HG03457 (cell line): ENCODE results near the gene MCF2L2.
"Not testable (repeated sequence)": the region's sequence is repeated elsewhere in the genome, so short reads cannot be mapped to it uniquely, and the experiment has no call there.

ENCODE experiments used
- ATAC-seq: cut with Tn5 transposase; IDR thresholded peaks from one replicate; pipeline ENCODE4 v1.9.1; 2021; ENCODE audit warnings: moderate number of reproducible peaks; ENCODE audit not compliant: unreplicated experiment

MCF2L2 gene

GRCh38 chr3:183372911-183373310 lies 55.5 kb downstream of the MCF2L2 start:
- no peak for ATAC-seq

GRCh38 chr3:183371600-183371968 lies 56.8 kb downstream of the MCF2L2 start:
- ATAC-seq: not testable (repeated sequence)

DNA sequence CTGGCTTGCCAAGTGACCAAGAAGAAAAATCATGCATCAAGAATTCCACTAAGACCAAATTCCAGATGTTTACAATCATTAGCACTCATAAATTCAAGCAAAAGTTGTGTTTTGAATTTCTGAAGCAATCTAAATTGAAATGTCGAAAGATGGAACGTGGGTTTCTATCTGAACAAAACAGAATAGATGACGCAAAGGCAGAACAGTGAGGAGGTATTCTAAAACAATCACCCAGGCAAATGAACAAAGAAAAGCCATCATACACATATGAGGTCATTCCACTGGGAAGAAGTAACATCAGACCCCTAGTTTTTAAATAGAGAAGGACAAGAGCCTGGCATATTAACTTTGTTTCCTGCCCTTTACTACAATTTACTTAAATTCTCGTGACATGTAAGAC lies 58.0 kb downstream of the MCF2L2 start:
- no peak for ATAC-seq

DNA sequence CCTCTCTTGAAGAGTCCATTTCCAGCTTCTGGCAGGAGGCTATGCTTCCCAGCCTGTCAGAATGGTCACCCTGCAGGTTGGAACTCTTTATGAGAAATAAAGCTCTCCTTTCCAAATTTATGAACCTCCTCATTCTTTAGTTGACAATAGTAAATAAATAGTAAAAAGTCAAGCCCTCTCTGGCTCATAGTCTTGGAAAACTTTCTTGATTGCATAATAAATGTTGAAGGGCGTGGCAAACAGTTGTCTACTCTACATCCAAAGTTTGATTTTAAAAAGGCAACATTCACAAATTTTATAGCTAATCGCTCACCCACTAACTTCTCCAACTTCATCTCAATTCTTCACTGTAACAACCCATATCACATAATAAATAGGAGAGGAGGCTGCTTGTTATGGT lies 58.8 kb downstream of the MCF2L2 start:
- ATAC-seq: no peak

- no peak for ATAC-seq
Measured at GRCh38 chr3:183369117-183369516, 59.3 kb downstream of the MCF2L2 start.

- no peak for ATAC-seq
Measured at GRCh38 chr3:183360971-183361624, 67.3 kb downstream of the MCF2L2 start.

DNA sequence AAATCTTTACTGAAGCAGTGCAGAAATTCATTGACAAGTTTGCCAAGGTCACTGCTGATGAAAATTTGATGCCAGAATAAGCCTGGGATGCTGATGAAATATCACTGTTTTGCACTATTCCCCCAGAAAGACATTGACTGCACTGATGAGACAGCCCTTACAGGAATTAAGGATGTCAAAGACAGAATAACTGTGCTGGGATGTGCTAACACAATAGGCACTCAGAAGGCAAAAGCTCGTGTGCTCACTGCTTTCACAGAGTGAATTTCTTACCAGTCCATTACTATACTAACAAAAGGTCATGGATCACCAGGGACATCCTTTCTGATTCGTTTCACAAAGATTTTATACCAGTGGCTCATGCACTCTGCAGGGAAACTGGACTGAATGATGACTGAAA lies 69.4 kb downstream of the MCF2L2 start:
- ATAC-seq: no peak

DNA sequence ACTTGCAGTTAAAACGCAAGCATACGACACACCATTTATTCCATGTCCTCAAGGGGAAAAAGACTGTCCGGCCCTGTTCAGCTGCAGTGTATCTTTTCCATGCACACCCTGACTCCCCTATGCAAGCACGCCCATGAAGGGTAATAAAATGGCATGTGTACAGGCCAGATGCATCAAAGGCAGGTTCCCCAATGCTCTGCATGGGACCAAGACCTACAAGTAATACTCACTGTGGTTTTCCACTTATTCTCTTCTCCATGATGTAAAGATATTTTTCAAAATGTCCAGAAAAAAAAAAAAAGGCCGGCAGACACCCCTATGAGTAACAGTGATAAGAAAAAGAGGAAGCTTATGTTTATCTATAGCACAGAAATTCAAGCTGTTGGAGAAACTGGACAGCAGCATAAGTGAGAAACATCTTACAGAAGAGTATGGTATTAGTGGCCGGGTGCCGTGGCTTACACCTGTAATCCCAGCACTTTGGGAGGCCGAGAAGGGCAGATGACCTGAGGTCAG lies 70.8 kb downstream of the MCF2L2 start:
- no peak for ATAC-seq

DNA sequence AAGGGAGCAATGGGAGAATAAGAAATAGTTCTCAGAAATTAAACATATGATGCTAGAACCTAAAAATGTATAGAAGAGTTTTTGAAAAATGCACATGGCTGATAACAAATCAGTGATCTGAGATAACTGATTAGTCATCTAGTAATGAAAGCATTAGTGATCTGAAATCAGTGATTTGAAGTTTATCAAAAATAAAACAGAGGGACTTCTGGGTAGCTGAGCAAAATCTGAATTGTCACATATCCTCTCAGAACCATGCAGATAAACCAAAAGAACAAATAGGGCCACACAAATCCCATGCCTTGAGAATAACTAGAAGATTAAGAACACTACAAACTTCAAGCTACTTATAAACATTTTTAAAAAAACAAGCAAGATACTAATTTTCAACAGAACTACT lies 71.5 kb downstream of the MCF2L2 start:
- no peak for ATAC-seq

DNA sequence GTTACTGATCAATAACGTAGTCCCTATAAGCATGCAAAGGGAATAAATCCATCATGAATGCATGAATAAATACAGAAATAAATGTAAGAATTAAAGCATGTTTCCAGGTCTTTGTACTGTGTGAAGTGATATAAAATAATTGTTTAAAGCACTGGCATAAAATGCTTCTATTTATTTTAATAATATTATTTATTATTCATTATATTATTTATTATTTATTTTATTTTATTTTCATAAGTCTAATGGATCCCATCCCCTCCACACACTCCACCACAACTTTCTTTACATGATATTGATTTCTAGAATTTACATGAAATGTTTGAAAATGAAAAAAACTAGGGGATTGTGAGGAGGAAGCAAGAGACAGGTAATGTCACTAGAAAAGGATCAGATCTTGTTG lies 73.5 kb downstream of the MCF2L2 start:
- no peak for ATAC-seq

GRCh38 chr3:183354325-183354831 lies 74.0 kb downstream of the MCF2L2 start:
- ATAC-seq: no peak

- ATAC-seq: no peak
Measured at GRCh38 chr3:183353421-183353820, 75.0 kb downstream of the MCF2L2 start.

DNA sequence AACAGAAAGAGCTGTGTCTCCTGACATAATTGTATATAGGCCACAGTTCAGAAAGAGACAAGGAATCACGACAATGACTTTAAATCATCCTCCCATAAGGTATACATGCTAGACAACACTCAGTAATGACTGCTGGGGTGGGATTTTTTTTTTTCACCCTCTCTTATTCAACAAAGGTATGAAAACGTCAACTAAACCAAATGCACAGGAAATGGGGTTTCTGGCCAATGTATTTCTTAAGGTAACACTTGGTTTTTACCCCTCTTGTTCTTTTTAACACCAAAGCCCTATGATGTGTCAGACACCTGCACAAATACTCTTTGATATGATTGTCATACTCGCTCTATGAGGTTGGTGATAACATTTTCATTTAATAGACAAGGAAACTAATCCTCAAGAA lies 78.3 kb downstream of the MCF2L2 start:
- no peak for ATAC-seq

- ATAC-seq: no peak
Measured at GRCh38 chr3:183349421-183350157, 78.8 kb downstream of the MCF2L2 start.

- no peak for ATAC-seq
Measured at GRCh38 chr3:183342824-183343223, 85.6 kb downstream of the MCF2L2 start.

DNA sequence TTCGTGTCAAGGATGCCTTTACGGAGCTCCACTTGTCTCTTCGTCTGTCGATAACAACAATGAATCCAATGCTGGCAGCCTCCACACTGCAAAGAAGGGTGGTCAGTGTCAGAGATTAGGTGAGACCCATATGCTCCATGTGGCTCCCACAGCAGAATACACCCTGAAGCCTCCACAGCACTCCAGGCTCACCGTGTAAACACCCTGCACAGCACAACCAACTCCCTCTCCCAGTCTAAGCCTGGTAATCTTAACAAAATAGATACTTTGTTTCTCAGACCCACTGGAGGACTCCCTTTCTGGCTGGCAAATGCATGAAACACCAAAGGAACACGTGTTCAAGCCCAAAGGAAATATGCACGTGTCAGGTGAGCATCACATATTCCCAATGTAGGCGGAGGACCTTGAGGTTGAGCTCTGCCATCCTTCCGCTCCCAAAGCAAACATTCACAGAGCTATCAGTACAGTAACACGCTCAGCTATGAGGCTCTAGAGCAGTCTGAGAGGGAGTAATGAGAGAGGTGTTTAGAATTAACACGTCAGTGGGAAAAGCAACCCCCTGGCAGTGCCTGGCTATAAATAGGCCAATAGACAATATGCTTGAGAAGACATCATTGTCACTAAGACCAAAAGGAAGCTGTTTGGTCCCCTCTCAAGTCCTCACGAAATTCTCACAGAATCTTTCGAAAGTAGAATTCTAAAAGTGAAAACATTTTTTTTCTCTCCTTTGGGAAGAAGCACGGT lies 86.7 kb downstream of the MCF2L2 start:
- ATAC-seq: no peak

- no peak for ATAC-seq
Measured at GRCh38 chr3:183340222-183340621, 88.2 kb downstream of the MCF2L2 start.

DNA sequence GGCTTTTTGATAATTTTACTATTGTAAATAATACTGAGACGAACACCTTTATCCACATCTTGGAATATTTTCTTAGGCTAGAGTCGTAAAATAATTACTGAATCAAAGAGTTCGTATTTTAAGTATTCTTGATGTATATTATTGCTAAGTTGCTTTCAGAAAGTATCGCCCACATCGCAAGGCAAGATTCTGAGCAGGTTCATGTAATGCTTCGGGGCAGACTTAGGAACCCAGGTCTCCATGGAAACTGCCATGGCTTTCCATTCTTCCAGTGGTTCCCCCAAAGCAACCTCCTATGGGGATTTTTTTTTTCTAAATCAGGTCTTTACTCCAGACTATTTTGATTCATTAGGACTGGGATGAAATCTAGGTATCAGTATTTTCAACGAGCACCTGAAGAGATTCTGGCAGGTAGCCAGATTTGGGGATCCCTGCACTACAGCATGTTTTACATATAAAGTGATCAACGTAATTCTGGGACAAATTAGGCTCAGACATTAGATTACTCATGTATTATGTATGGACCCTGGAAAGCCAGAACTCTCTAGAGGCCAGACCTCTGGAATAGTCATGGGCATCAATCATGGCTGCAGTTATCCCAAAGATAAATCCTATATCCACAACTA lies 88.8 kb downstream of the MCF2L2 start:
- no peak for ATAC-seq

DNA sequence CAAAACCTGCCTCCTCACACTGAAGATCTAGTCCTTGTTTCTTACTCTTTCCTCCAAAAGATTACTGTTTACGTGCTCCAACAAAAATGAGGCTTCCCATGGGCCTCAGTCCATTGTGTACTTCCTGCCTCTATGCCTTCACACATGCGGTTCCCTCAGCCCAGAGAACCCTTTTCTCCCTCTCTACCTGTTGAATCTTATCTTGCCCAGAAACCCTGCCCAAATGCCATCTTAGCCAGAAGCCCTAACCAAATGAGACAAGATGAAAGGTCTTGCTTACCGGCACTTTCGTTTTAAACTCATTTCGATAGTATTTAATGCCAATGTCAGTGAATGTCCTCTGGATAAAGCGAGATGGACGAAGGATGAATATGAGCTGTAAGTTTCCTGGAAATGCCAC lies 89.9 kb downstream of the MCF2L2 start:
- no peak for ATAC-seq

DNA sequence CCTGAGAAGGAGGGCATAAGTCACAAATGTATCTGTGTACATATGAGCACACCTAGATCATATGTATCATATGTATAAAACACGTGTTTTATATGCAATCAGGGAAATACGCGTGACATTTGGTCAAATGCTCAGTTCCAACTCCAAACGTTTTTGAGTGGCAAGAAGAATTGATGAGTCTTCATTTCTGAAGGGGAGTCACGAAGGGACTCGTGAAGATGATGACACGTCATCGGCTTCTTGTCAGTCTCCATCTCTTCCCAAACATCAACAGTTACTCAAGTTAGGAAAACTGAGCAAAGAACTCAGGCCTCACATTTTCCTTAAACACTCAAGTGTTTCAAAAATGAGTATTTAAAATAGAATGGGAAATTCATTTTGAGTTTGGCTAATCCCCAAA lies 95.9 kb downstream of the MCF2L2 start:
- no peak for ATAC-seq

GRCh38 chr3:183331498-183331897 lies 96.9 kb downstream of the MCF2L2 start:
- ATAC-seq: no peak
